Measurements from ENCODE around the gene F10.
"Not testable (repeated sequence)": the region's sequence is repeated elsewhere in the genome, so short reads cannot be mapped to it uniquely, and the experiment has no call there.

The F10 gene

GRCh38 chr13:113122550-113123225, at the start of gene F10:
Gene F10, plus strand, starts transcription at chr13:113122799. Its CDS starts 57 bp downstream, at chr13:113122856.
- no peak for DNase-seq (ENCODE audit: low read depth, low spot score)

- no peak for DNase-seq (ENCODE audit: low read depth, low spot score)
These were observed 48.7 kb upstream of the F10 start for GRCh38 chr13:113073942-113074341.

- no peak for DNase-seq (ENCODE audit: low read depth, low spot score)
These were observed 48.2 kb upstream of the F10 start for GRCh38 chr13:113074401-113074800.

GRCh38 chr13:113074876-113075275, 47.7 kb upstream of the F10 start:
- no peak for DNase-seq (ENCODE audit: low read depth, low spot score)

- DNase-seq (ENCODE audit: low read depth, low spot score): no peak
These were observed 46.9 kb upstream of the F10 start for GRCh38 chr13:113075711-113076110.

- no peak for DNase-seq (ENCODE audit: low read depth, low spot score)
These were observed 45.8 kb upstream of the F10 start for GRCh38 chr13:113076681-113077401.

- no peak for DNase-seq (ENCODE audit: low read depth, low spot score)
These were observed 45.0 kb upstream of the F10 start for GRCh38 chr13:113077566-113077952.

GRCh38 chr13:113077953-113078901, 44.4 kb upstream of the F10 start:
- DNase-seq (ENCODE audit: low read depth, low spot score): no peak

- DNase-seq (ENCODE audit: low read depth, low spot score): no peak
These were observed 43.5 kb upstream of the F10 start for GRCh38 chr13:113078902-113079780.

- not testable (repeated sequence) for DNase-seq (ENCODE audit: low read depth, low spot score)
These were observed 42.9 kb upstream of the F10 start for GRCh38 chr13:113079781-113080080.

- no peak for DNase-seq (ENCODE audit: low read depth, low spot score)
These were observed 42.2 kb upstream of the F10 start for GRCh38 chr13:113080361-113080831.

- DNase-seq (ENCODE audit: low read depth, low spot score): no peak
These were observed 41.6 kb upstream of the F10 start for GRCh38 chr13:113080901-113081521.

GRCh38 chr13:113082198-113083021, 40.2 kb upstream of the F10 start:
- DNase-seq (ENCODE audit: low read depth, low spot score): no peak

- no peak for DNase-seq (ENCODE audit: low read depth, low spot score)
These were observed 39.6 kb upstream of the F10 start for GRCh38 chr13:113083022-113083373.

GRCh38 chr13:113083402-113084061, 39.1 kb upstream of the F10 start:
- DNase-seq (ENCODE audit: low read depth, low spot score): no peak

- DNase-seq (ENCODE audit: low read depth, low spot score): no peak
These were observed 38.3 kb upstream of the F10 start for GRCh38 chr13:113084094-113084942.

GRCh38 chr13:113084943-113085540, 37.6 kb upstream of the F10 start:
- no peak for DNase-seq (ENCODE audit: low read depth, low spot score)

All from brain pericyte (primary cell).